KMS-11 (cell line): ENCODE measurements around the gene FZD2.

Experiments
- H2AFZ ChIP-seq: fragments of 200-600 bp; sonication (generic); 2 replicates; pipeline ENCODE4 v1.6.1; 2016; ENCODE audit warnings: antibody characterized with exemption, mixed run types, low read depth
- H3K27ac ChIP-seq: fragments of 200-600 bp; sonication (generic); 2 replicates; pipeline ENCODE4 v1.6.1; 2016; ENCODE audit warnings: mild to moderate bottlenecking, mixed run types
- H3K27me3 ChIP-seq: fragments of 200-600 bp; sonication (generic); 2 replicates; pipeline ENCODE4 v1.6.1; 2017; ENCODE audit warnings: mild to moderate bottlenecking, low read depth, mixed run types, moderate library complexity; ENCODE audit not compliant: insufficient read depth
- H3K36me3 ChIP-seq: fragments of 200-600 bp; sonication (generic); 2 replicates; pipeline ENCODE4 v1.6.1; 2017; ENCODE audit warnings: mild to moderate bottlenecking, mixed run types; ENCODE audit not compliant: insufficient read depth
- H3K4me1 ChIP-seq: fragments of 200-600 bp; sonication (generic); 2 replicates; pipeline ENCODE4 v1.6.1; 2016; ENCODE audit warnings: mild to moderate bottlenecking, low read depth, mixed run types; ENCODE audit not compliant: poor library complexity, severe bottlenecking
- H3K4me2 ChIP-seq: fragments of 200-600 bp; sonication (generic); 2 replicates; pipeline ENCODE4 v1.7.0; 2016; ENCODE audit warnings: mild to moderate bottlenecking, mixed run types
- H3K4me3 ChIP-seq: fragments of 200-600 bp; sonication (generic); IDR thresholded peaks from 2 replicates; pipeline ENCODE4 v1.6.1; 2017; ENCODE audit warnings: low read depth, low read length, mixed read lengths; ENCODE audit not compliant: insufficient read depth
- H3K79me2 ChIP-seq: fragments of 200-600 bp; sonication (generic); 2 replicates; pipeline ENCODE4 v1.6.1; 2016; ENCODE audit warnings: low read depth, mixed run types; ENCODE audit not compliant: insufficient read depth
- H3K9ac ChIP-seq: fragments of 200-600 bp; sonication (generic); 2 replicates; pipeline ENCODE4 v1.6.1; 2016; ENCODE audit warnings: mild to moderate bottlenecking, mixed run types
- H4K20me1 ChIP-seq: fragments of 200-600 bp; sonication (generic); 2 replicates; pipeline ENCODE4 v1.6.1; 2016; ENCODE audit warnings: mild to moderate bottlenecking, mixed run types; ENCODE audit not compliant: insufficient read depth
- CTCF ChIP-seq: fragments of 200-600 bp; sonication (generic); conservative IDR thresholded peaks from 2 replicates; pipeline ENCODE4 v1.6.1; 2017; ENCODE audit warnings: low read depth, mild to moderate bottlenecking, antibody characterized with exemption, low read length, moderate library complexity, mixed read lengths

Gene FZD2

GRCh38 chr17:44572801-44573200, 15.5 kb downstream of the FZD2 start:
- Histone ChIP-seq H3K27ac (no peak overlapping the region), H3K79me2 (no peaks in the 10 kb centered on the region), H3K36me3 (no peaks in the 10 kb centered on the region), H3K4me1 (no peaks in the 10 kb centered on the region), H3K4me2 (no peak overlapping the region), H3K4me3 (no peak overlapping the region), H4K20me1 (no peaks in the 10 kb centered on the region), H3K27me3 (no peaks in the 10 kb centered on the region), H2AFZ (no peak overlapping the region), H3K9ac (no peak overlapping the region)
- no peak for TF ChIP-seq CTCF

GRCh38 chr17:44575403-44575802, 18.1 kb downstream of the FZD2 start:
- Histone ChIP-seq H2AFZ (no peak overlapping the region), H3K4me1 (no peaks in the 10 kb centered on the region), H3K9ac (no peak overlapping the region), H3K79me2 (no peaks in the 10 kb centered on the region), H4K20me1 (no peaks in the 10 kb centered on the region), H3K36me3 (no peaks in the 10 kb centered on the region), H3K27me3 (no peaks in the 10 kb centered on the region), H3K4me2 (no peak overlapping the region), H3K27ac (no peak overlapping the region), H3K4me3 (no peak overlapping the region)
- TF ChIP-seq CTCF = no peak

- no peak overlapping the region for H3K4me2 ChIP-seq
- no peak overlapping the region for H2AFZ ChIP-seq
- H3K4me3 ChIP-seq = no peak overlapping the region
- no peak overlapping the region for H3K9ac ChIP-seq
- H3K27me3 ChIP-seq = no peaks in the 10 kb centered on the region
- no peaks in the 10 kb centered on the region for H3K79me2 ChIP-seq
- no peak overlapping the region for H3K27ac ChIP-seq
- H3K4me1 ChIP-seq = no peaks in the 10 kb centered on the region
- H4K20me1 ChIP-seq = no peaks in the 10 kb centered on the region
- no peaks in the 10 kb centered on the region for H3K36me3 ChIP-seq
- TF ChIP-seq CTCF = no peak
Measured at GRCh38 chr17:44578947-44579346, 21.7 kb downstream of the FZD2 start.

GRCh38 chr17:44581868-44582267, 24.6 kb downstream of the FZD2 start:
- no peak for TF ChIP-seq CTCF
- Histone ChIP-seq H3K4me3 (no peak overlapping the region), H4K20me1 (no peaks in the 10 kb centered on the region)

More at GRCh38 chr17:44581868-44582267, 24.6 kb downstream of the FZD2 start:
- Histone ChIP-seq H3K27ac (no peak overlapping the region), H3K36me3 (no peaks in the 10 kb centered on the region), H2AFZ (no peak overlapping the region), H3K79me2 (no peaks in the 10 kb centered on the region), H3K4me2 (no peak overlapping the region), H3K27me3 (no peaks in the 10 kb centered on the region), H3K4me1 (no peaks in the 10 kb centered on the region), H3K9ac (no peak overlapping the region)
